ENCODE measurements around the gene SELENOI. TPM values are rescaled to one million over a fixed set of nuclear protein-coding genes. Genes with fewer than 3 reads are reported as not detected.

SELENOI gene
- total RNA-seq, 1 donor from 2014 or later, result 51.9 TPM

- Histone ChIP-seq H3K4me3 (ENCODE audit: insufficient read depth, low read depth, low read length) (no peak overlapping the region), H3K27me3 (ENCODE audit: insufficient read depth, low read length) (peaks cover 3% of the 10 kb centered on the region), H3K9me3 (ENCODE audit: insufficient read depth, low read depth, low read length) (no peaks in the 10 kb centered on the region), H3K36me3 (ENCODE audit: insufficient read depth, low read length) (no peaks in the 10 kb centered on the region), H4K20me1 (ENCODE audit: insufficient read depth, low read length) (no peaks in the 10 kb centered on the region), H3K79me2 (ENCODE audit: insufficient read depth, low read length) (no peaks in the 10 kb centered on the region), H3K9ac (ENCODE audit: low read length) (no peak overlapping the region), H3K4me2 (ENCODE audit: low read length) (no peak overlapping the region), H2AFZ (ENCODE audit: low read depth, low read length) (no peak overlapping the region), H3K27ac (ENCODE audit: low read depth, low read length) (no peak overlapping the region), H3K4me1 (ENCODE audit: insufficient read depth, low read length) (no peaks in the 10 kb centered on the region)
- H3K27me3 Mint-ChIP-seq (ENCODE audit: low read depth, unreplicated experiment), result peaks cover 5% of the 10 kb centered on the region
- FAIRE-seq (no peak), DNase-seq (ENCODE audit: low read depth) (no peak)
- H3K4me1 Mint-ChIP-seq (ENCODE audit: low read depth, unreplicated experiment), result peaks cover 1% of the 10 kb centered on the region
- H3K36me3 Mint-ChIP-seq (ENCODE audit: low read depth, unreplicated experiment), result peaks cover 2% of the 10 kb centered on the region
- no peak overlapping the region for H3K27ac Mint-ChIP-seq (ENCODE audit: unreplicated experiment)
- H3K9me3 Mint-ChIP-seq (ENCODE audit: unreplicated experiment), result no peaks in the 10 kb centered on the region
- H3K4me3 Mint-ChIP-seq (ENCODE audit: unreplicated experiment), result no peak overlapping the region
- no peak for TF ChIP-seq EZH2 (IDR thresholded peaks at IDR 0.05; ENCODE audit: insufficient read depth, low read length)
- TF ChIP-seq, protein P1, sequence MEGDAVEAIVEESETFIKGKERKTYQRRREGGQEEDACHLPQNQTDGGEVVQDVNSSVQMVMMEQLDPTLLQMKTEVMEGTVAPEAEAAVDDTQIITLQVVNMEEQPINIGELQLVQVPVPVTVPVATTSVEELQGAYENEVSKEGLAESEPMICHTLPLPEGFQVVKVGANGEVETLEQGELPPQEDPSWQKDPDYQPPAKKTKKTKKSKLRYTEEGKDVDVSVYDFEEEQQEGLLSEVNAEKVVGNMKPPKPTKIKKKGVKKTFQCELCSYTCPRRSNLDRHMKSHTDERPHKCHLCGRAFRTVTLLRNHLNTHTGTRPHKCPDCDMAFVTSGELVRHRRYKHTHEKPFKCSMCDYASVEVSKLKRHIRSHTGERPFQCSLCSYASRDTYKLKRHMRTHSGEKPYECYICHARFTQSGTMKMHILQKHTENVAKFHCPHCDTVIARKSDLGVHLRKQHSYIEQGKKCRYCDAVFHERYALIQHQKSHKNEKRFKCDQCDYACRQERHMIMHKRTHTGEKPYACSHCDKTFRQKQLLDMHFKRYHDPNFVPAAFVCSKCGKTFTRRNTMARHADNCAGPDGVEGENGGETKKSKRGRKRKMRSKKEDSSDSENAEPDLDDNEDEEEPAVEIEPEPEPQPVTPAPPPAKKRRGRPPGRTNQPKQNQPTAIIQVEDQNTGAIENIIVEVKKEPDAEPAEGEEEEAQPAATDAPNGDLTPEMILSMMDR (IDR thresholded peaks at IDR 0.05; ENCODE audit: insufficient read depth, low read depth, low read length), result no peak
These were observed 64.9 kb downstream of the SELENOI start for GRCh38 chr2:26410764-26411243.

GRCh38 chr2:26411419-26411818 is 65.5 kb downstream of the SELENOI start:
- H3K4me1 Mint-ChIP-seq (ENCODE audit: low read depth, unreplicated experiment), result peaks cover 1% of the 10 kb centered on the region
- H3K4me3 Mint-ChIP-seq (ENCODE audit: unreplicated experiment), result no peak overlapping the region
- H3K27ac Mint-ChIP-seq (ENCODE audit: unreplicated experiment), result no peak overlapping the region
- Histone ChIP-seq H3K4me1 (ENCODE audit: insufficient read depth, low read length) (no peaks in the 10 kb centered on the region), H3K27ac (ENCODE audit: low read depth, low read length) (no peak overlapping the region), H4K20me1 (ENCODE audit: insufficient read depth, low read length) (no peaks in the 10 kb centered on the region), H3K79me2 (ENCODE audit: insufficient read depth, low read length) (no peaks in the 10 kb centered on the region), H2AFZ (ENCODE audit: low read depth, low read length) (no peak overlapping the region), H3K4me3 (ENCODE audit: insufficient read depth, low read depth, low read length) (no peak overlapping the region), H3K27me3 (ENCODE audit: insufficient read depth, low read length) (peaks cover 3% of the 10 kb centered on the region), H3K9me3 (ENCODE audit: insufficient read depth, low read depth, low read length) (no peaks in the 10 kb centered on the region), H3K9ac (ENCODE audit: low read length) (no peak overlapping the region), H3K4me2 (ENCODE audit: low read length) (no peak overlapping the region), H3K36me3 (ENCODE audit: insufficient read depth, low read length) (no peaks in the 10 kb centered on the region)
- no peaks in the 10 kb centered on the region for H3K9me3 Mint-ChIP-seq (ENCODE audit: unreplicated experiment)
- TF ChIP-seq EZH2 (IDR thresholded peaks at IDR 0.05; ENCODE audit: insufficient read depth, low read length), result no peak
- TF ChIP-seq, protein P1 (IDR thresholded peaks at IDR 0.05; ENCODE audit: insufficient read depth, low read depth, low read length), result no peak
- H3K36me3 Mint-ChIP-seq (ENCODE audit: low read depth, unreplicated experiment), result peaks cover 2% of the 10 kb centered on the region
- H3K27me3 Mint-ChIP-seq (ENCODE audit: low read depth, unreplicated experiment), result peaks cover 5% of the 10 kb centered on the region
- FAIRE-seq (no peak), DNase-seq (ENCODE audit: low read depth) (no peak)

- no peak for DNase-seq (ENCODE audit: low read depth)
- H3K27ac Mint-ChIP-seq (ENCODE audit: unreplicated experiment), result peak overlapping the region; percentile 83
- no peaks in the 10 kb centered on the region for H4K20me1 ChIP-seq (ENCODE audit: insufficient read depth, low read length)
- no peak overlapping the region for H3K27ac ChIP-seq (ENCODE audit: low read depth, low read length)
- H3K36me3 ChIP-seq (ENCODE audit: insufficient read depth, low read length), result no peaks in the 10 kb centered on the region
- no peak overlapping the region for H3K4me2 ChIP-seq (ENCODE audit: low read length)
- no peaks in the 10 kb centered on the region for H3K9me3 Mint-ChIP-seq (ENCODE audit: unreplicated experiment)
- no peaks in the 10 kb centered on the region for H3K79me2 ChIP-seq (ENCODE audit: insufficient read depth, low read length)
- no peak overlapping the region for H2AFZ ChIP-seq (ENCODE audit: low read depth, low read length)
- H3K36me3 Mint-ChIP-seq (ENCODE audit: low read depth, unreplicated experiment), result peaks cover 2% of the 10 kb centered on the region
- H3K9me3 ChIP-seq (ENCODE audit: insufficient read depth, low read depth, low read length), result no peaks in the 10 kb centered on the region
- TF ChIP-seq, protein P1 (IDR thresholded peaks at IDR 0.05; ENCODE audit: insufficient read depth, low read depth, low read length), result no peak
- TF ChIP-seq EZH2 (IDR thresholded peaks at IDR 0.05; ENCODE audit: insufficient read depth, low read length), result no peak
- H3K4me3 ChIP-seq (ENCODE audit: insufficient read depth, low read depth, low read length), result no peak overlapping the region
- H3K4me1 Mint-ChIP-seq (ENCODE audit: low read depth, unreplicated experiment), result peaks cover 1% of the 10 kb centered on the region
- peaks cover 3% of the 10 kb centered on the region for H3K27me3 ChIP-seq (ENCODE audit: insufficient read depth, low read length)
- peaks cover 5% of the 10 kb centered on the region for H3K27me3 Mint-ChIP-seq (ENCODE audit: low read depth, unreplicated experiment)
- H3K4me3 Mint-ChIP-seq (ENCODE audit: unreplicated experiment), result no peak overlapping the region
- no peak overlapping the region for H3K9ac ChIP-seq (ENCODE audit: low read length)
- H3K4me1 ChIP-seq (ENCODE audit: insufficient read depth, low read length), result no peaks in the 10 kb centered on the region
- no peak for FAIRE-seq
These were observed 66.2 kb downstream of the SELENOI start for GRCh38 chr2:26412091-26412673.
